GM10847 (cell line): Measurements from ENCODE around the gene SPINT3.

Experiments
- POLR2A ChIP-seq: IDR thresholded peaks from 2 replicates; pipeline ENCODE4 v1.6.1; 2011; ENCODE audit not compliant: insufficient read length; ENCODE audit errors: extremely low read depth

The SPINT3 gene

GRCh38 chr20:45509091-45509490 is 6.3 kb downstream of the SPINT3 start:
- TF ChIP-seq POLR2A = no peak

- no peak for TF ChIP-seq POLR2A
Measured at GRCh38 chr20:45508068-45508886, 7.1 kb downstream of the SPINT3 start.

- no peak for TF ChIP-seq POLR2A
Measured at GRCh38 chr20:45507011-45507820, 8.2 kb downstream of the SPINT3 start.

DNA sequence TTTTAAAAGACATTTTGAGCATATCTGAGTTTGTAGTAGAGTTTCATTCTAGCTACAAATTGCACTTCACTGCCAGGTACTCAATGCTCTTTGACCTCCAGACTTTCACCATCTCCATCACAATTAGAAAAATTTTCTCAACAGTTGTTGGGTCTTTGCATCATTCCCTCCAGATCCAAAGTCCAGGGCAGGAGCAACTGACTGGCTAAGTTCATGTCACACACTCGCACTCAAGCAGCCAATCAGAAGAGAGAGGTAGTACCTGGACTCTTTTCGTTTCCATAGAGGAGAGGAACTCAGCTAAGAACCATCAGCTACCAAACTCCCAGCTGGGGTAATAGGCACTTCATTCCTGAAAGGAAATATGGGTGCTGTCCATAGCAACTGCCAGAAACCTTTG is 9.0 kb downstream of the SPINT3 start:
- no peak for TF ChIP-seq POLR2A

DNA sequence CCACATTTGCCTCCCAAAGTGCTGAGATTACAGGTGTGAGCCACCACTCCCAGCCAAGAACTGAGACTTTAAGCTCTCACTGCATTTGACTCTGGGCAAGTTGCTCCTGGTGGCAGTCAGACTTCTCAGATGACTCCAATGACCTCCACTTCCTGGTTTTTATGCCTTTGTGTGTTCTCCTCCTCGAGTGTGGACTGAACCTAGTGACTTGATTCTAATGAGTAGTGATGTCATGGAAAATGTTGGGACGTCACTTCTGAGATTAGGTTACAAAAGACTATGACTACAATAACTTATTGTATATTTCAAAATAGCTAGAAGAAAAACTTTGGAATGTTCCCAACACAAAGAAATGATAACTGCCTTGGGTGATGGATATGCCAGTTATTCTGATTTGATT is 12.0 kb downstream of the SPINT3 start:
- TF ChIP-seq POLR2A = no peak

- TF ChIP-seq POLR2A = no peak
Measured at GRCh38 chr20:45502561-45502960, 12.9 kb downstream of the SPINT3 start.

- no peak for TF ChIP-seq POLR2A
Measured at GRCh38 chr20:45501600-45501999, 13.8 kb downstream of the SPINT3 start.

DNA sequence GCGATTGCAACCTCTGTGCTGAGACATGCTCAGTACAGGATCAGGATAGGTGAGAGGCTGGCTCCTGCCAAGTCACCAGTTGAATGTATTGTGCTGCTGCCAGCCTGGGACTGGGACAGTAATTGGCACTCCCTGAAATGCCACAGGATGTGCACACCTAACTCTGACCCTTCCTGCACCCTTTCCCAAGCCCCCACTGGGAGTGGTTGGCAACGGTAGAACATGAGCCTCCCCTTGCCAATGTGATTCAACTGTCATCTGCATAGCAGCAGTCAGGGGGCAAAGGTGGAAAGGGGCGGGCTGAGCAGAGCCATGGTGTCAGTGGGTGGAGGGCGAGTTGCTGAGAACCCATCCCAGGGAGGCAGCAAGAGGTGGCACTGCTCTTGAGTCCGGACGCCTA is 15.4 kb downstream of the SPINT3 start:
- TF ChIP-seq POLR2A = no peak

DNA sequence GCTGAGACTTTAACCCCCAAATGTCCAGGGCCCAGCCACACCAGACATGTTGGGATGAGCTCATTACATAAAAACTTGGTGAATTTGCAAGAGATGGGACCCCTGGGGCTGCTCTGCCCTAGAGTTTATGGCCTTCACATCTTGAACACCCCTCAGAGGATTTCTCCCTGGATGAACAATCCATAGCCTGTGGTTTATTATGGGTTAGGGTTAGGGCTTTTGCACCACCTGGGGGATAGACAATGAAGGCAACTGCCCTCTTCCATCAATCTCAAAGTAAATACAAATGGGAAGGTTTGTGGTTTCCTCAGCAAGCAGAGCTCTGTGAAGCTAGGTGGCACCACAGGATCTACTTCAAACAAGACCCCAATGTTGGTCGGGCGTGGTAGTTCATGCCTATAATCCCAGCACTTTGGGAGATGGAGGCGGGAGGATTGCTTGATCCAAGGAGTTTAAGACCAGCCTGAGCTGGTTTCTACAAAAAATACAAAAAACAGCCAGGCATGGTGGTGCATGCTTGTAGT is 17.4 kb downstream of the SPINT3 start:
- TF ChIP-seq POLR2A = no peak

DNA sequence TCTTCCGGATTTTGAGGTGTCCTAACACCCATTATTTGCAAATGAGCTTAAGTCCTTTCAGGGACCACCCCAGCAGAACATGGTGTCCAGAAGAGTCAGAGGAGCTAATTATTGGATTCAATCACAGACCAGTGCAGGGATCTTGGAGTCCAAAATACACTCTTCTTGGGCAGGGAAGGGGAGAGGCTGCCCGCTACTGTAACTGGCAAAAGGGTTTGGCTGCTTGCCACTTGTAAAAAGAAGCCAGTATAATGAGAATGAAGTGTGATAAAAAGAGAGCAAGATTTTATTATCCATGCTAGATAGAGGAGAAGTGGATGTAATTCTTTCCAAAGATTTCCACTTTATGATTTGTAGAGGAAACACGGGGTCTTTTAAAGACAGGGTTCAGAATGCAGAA is 19.3 kb downstream of the SPINT3 start:
- TF ChIP-seq POLR2A = no peak

- TF ChIP-seq POLR2A = no peak
Measured at GRCh38 chr20:45495501-45495941, 19.9 kb downstream of the SPINT3 start.

GRCh38 chr20:45489083-45489531 is 26.3 kb downstream of the SPINT3 start:
- TF ChIP-seq POLR2A = no peak

- no peak for TF ChIP-seq POLR2A
Measured at GRCh38 chr20:45487231-45487635, 28.2 kb downstream of the SPINT3 start.

DNA sequence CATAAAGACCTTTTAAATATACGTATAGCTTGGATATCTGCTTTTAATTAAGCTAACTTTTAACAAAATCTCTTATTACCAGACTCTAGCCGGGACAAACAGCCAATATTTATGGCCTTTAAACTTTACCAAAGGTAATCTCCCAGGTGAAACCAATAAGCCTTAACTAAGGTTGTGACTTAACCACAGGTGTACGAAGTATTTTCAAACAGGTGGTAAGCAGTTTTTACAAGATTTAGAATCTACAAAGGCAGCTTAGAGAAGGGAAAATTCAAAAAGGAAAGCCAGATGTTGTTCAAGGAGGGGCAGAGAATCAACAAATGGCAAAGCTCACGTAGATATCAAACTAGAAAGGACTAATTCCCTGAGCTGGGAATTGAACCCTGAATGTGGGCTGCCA is 30.0 kb downstream of the SPINT3 start:
- no peak for TF ChIP-seq POLR2A

- no peak for TF ChIP-seq POLR2A
Measured at GRCh38 chr20:45484676-45485075, 30.7 kb downstream of the SPINT3 start.

GRCh38 chr20:45479822-45480221 is 35.6 kb downstream of the SPINT3 start:
- no peak for TF ChIP-seq POLR2A
